Lung (tissue), 12 donors: ENCODE data around the gene CDKAL1. TPM values are rescaled to one million over a fixed set of nuclear protein-coding genes. Genes with fewer than 3 reads are reported as not detected.

Experiments used
- ATAC-seq: fragments of 200-7000 bp; cut with Tn5 transposase; one replicate; pipeline ENCODE4 v1.9.1; 2020; ENCODE audit warnings: moderate number of reproducible peaks; ENCODE audit not compliant: insufficient read depth, low FRiP score
- DNase-seq, 3 donors: peaks; one replicate each; pipeline ENCODE4 v3.0.0-alpha.2; 2013 to 2017
- H3K27ac ChIP-seq, 2 donors: one replicate each; pipeline ENCODE4 v1.5.1; 2013; ENCODE audit warnings: mild to moderate bottlenecking in 2 of 2, moderate library complexity in 2 of 2, control low read depth in 1 of 2, inconsistent platforms in 1 of 2, low read depth in 1 of 2, low read length in 1 of 2
- H3K27me3 ChIP-seq, 3 donors: one replicate each; pipeline ENCODE4 v1.5.1; 2013; ENCODE audit warnings: low read length in 2 of 3; ENCODE audit not compliant: control insufficient read depth in 3 of 3, insufficient read depth in 3 of 3
- H3K36me3 ChIP-seq, 4 donors: one replicate each; pipeline ENCODE4 v1.5.1; 2013; ENCODE audit warnings: low read length in 4 of 4, mild to moderate bottlenecking in 1 of 4, moderate library complexity in 1 of 4; ENCODE audit not compliant: control insufficient read depth in 4 of 4, insufficient read depth in 4 of 4
- H3K4me1 ChIP-seq, 5 donors: one replicate each; pipeline ENCODE4 v1.5.1; 2013; ENCODE audit warnings: low read length in 5 of 5, mild to moderate bottlenecking in 2 of 5, moderate library complexity in 1 of 5; ENCODE audit not compliant: control insufficient read depth in 5 of 5, insufficient read depth in 5 of 5
- H3K4me3 ChIP-seq: one replicate; pipeline ENCODE4 v1.5.1; 2013; ENCODE audit warnings: mild to moderate bottlenecking, control low read depth, moderate library complexity
- H3K9ac ChIP-seq, 2 donors: one replicate each; pipeline ENCODE4 v1.5.1; 2013; ENCODE audit warnings: low read length in 2 of 2, control low read depth in 1 of 2; ENCODE audit not compliant: insufficient read depth in 1 of 2
- H3K9me3 ChIP-seq, 4 donors: one replicate each; pipeline ENCODE4 v1.5.1; 2013; ENCODE audit warnings: low read length in 3 of 4, mild to moderate bottlenecking in 1 of 4, moderate library complexity in 1 of 4; ENCODE audit not compliant: control insufficient read depth in 4 of 4, insufficient read depth in 3 of 4
- WGBS, 2 donors: extraction: QIAGEN DNeasy Blood & Tissue Kit; methylation state at CpG; one replicate each; pipeline ENCODE4 v1.1.7; 2013; 5-methylcytosine and 5-hydroxymethylcytosine counted together
- polyA plus RNA-seq, 2 donors: library from polyadenylated mRNA; stranded (reverse); fragments of 200-250 nt; gene quantifications; one replicate each; pipeline ENCODE4 v1.2.1, GENCODE V29; 2013
- total RNA-seq, 2 donors: library from RNA; depleted of rRNA in 1 of 2; stranded (reverse); fragments of >200 nt in 1 of 2; gene quantifications; one replicate each; pipeline ENCODE4 v1.2.1, GENCODE V29; 2014 to 2021
- TF ChIP-seq, protein P1 (sequence below): IDR thresholded peaks from 2 replicates; pipeline ENCODE4 v1.5.1; 2012; ENCODE audit warnings: mild to moderate bottlenecking; ENCODE audit errors: control extremely low read depth, extremely low read depth
- donor health status: control.
- donor health status: control.
- donor health status: Bipolar disorder and iron deficiency.
- donor health status: healthy.
- donor health status: DM: yes; HTN: yes; CAD: no.

CDKAL1 gene
- total and polyA plus RNA-seq, 4 donors: 4.0 to 39.0 (median 10.0) TPM

DNA sequence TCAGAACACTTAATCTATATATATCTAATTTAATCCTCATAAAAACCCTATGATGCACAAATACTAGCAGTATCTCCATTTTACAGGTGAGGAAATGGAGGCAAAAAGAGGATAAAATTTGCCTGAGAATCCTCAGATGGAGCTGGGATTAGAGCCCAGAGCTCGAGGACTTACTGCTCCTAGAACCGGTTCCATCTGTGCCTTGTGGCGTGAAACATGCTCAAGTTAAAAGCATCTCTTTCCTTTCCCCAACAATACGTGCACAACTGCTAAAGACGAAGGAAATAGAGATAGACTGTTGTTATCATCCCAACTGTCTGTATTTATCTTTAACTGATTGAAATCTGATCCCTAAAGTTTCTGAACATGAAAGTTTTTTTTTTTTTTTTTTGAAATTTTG is 691.7 kb downstream of the CDKAL1 start:
- peaks cover 0 to 4% (median under 1%) of the 10 kb centered on the region in 4 donors for H3K36me3 ChIP-seq
- ATAC-seq (no peak), DNase-seq (no peak)
- peaks cover 0 to 1% (median 0%) of the 10 kb centered on the region in 5 donors for H3K4me1 ChIP-seq
- no peak overlapping the region for H3K9ac ChIP-seq
- no peak overlapping the region for H3K4me3 ChIP-seq
- 89 to 94% methylated on average over 5 of the region's 5 CpGs for WGBS, 2 donors
- H3K9me3 ChIP-seq: no peaks in the 10 kb centered on the region
- TF ChIP-seq, protein P1, sequence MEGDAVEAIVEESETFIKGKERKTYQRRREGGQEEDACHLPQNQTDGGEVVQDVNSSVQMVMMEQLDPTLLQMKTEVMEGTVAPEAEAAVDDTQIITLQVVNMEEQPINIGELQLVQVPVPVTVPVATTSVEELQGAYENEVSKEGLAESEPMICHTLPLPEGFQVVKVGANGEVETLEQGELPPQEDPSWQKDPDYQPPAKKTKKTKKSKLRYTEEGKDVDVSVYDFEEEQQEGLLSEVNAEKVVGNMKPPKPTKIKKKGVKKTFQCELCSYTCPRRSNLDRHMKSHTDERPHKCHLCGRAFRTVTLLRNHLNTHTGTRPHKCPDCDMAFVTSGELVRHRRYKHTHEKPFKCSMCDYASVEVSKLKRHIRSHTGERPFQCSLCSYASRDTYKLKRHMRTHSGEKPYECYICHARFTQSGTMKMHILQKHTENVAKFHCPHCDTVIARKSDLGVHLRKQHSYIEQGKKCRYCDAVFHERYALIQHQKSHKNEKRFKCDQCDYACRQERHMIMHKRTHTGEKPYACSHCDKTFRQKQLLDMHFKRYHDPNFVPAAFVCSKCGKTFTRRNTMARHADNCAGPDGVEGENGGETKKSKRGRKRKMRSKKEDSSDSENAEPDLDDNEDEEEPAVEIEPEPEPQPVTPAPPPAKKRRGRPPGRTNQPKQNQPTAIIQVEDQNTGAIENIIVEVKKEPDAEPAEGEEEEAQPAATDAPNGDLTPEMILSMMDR: no peak
- no peaks in the 10 kb centered on the region for H3K27me3 ChIP-seq
- no peak overlapping the region for H3K27ac ChIP-seq

DNA sequence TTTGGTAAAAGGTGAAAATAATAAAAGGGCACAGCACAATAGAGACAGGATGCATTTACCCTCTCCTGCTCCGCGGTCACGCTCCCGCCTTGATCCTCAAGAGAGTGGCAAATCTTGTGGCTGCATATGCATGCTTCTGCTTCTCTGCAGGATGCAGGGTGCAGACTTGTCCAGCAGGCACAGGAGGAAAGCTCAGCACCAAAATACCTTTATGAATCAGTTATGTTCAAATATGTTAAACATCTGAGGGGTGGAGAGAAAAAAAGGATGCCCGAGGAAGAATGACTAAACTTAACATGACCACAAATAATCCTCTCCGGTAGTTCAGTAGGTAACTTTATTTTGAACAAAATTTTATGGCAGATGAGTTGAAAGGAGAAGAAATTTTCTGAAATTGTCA is 693.2 kb downstream of the CDKAL1 start:
- no peak overlapping the region for H3K4me3 ChIP-seq
- H3K27me3 ChIP-seq: no peaks in the 10 kb centered on the region
- H3K4me1 ChIP-seq: no peaks in the 10 kb centered on the region
- no peak overlapping the region for H3K27ac ChIP-seq
- H3K36me3 ChIP-seq: peaks cover 0 to 10% (median 2%) of the 10 kb centered on the region in 4 donors
- TF ChIP-seq, protein P1: no peak
- no peak for DNase-seq
- no peak overlapping the region for H3K9ac ChIP-seq
- ATAC-seq: no peak
- H3K9me3 ChIP-seq: no peaks in the 10 kb centered on the region
- WGBS, 2 donors: 88 to 96% methylated on average over 6 of the region's 6 CpGs

DNA sequence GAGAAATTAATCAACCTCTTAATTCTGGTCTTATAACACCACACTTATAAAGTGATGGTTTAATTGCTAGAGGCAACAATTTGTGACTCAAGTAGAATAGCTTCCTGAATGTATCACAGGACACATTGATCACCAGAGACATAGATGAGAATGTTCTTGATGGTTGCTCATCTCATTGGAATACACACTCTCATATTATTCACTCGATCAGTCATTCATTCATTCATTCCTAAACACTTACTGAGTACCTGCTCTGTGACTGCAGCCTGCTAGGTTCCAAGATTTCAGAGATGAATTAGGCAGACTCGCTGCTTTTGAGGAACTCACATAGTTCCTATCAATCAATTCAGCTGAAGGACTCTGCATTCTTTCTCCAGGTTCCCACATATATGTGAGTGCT is 694.2 kb downstream of the CDKAL1 start:
- Histone ChIP-seq H3K4me3 (no peak overlapping the region), H3K9me3 (no peaks in the 10 kb centered on the region), H3K27me3 (no peaks in the 10 kb centered on the region), H3K9ac (no peak overlapping the region), H3K4me1 (no peaks in the 10 kb centered on the region), H3K36me3 (peaks cover 0 to 16% (median 5%) of the 10 kb centered on the region in 4 donors), H3K27ac (no peak overlapping the region)
- ATAC-seq: no peak
- WGBS, 2 donors: 86 to 94% methylated on average over 2 of the region's 2 CpGs
- DNase-seq: no peak
- TF ChIP-seq, protein P1: no peak

DNA sequence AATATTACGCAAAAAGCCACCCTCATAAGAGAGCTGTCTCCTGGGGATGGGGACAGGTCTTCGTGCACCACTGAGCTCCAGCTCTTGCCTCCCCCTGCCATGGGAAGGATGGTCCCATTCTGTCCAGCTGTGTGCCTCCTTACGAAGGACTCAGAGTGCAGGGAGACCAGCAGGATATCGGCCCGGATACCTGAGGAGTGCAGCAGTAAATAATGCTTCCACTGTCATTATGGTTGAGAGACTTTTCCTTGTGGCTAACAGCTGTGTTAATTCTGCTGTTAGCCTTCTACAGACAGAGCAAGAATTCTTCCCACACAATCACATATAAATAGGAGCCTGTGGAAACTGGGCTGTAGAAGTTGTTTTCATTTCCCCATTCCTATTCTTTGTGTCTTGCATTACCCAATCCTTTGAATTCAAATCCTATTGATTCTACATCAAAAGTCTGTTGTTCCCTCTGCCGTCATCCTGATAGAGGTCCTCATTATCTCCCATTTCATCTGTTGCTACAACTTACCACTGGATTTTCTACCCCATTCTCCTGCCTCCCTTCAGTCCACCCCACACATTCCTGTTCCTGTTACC is 694.7 kb downstream of the CDKAL1 start:
- peaks cover 0 to 16% (median 7%) of the 10 kb centered on the region in 4 donors for H3K36me3 ChIP-seq
- no peak overlapping the region for H3K4me3 ChIP-seq
- DNase-seq: peak in 1 of 3 donors; percentile 20
- ATAC-seq: no peak
- TF ChIP-seq, protein P1: no peak
- H3K9me3 ChIP-seq: peaks cover 0 to 2% (median 0%) of the 10 kb centered on the region in 4 donors
- 89 to 95% methylated on average over 6 of the region's 6 CpGs for WGBS, 2 donors
- H3K27ac ChIP-seq: no peak overlapping the region
- no peaks in the 10 kb centered on the region for H3K4me1 ChIP-seq
- no peak overlapping the region for H3K9ac ChIP-seq
- H3K27me3 ChIP-seq: no peaks in the 10 kb centered on the region
